PC-9 (cell line): Measurements from ENCODE around the gene GON7. TPM values are rescaled to one million over a fixed set of nuclear protein-coding genes. Genes with fewer than 3 reads are reported as not detected.
"Not testable (repeated sequence)": the region's sequence is repeated elsewhere in the genome, so short reads cannot be mapped to it uniquely, and the experiment has no call there.

Source experiments
- BruUV-seq: library from RNA; stranded (reverse); fragments of 400-500 nt; replicated peaks from 2 replicates; lab custom pipeline; 2021; lab: Mats Ljungman, UMichigan
- CTCF ChIA-PET: fragments of 300-600 bp; sonication (Branson Sonifier 250); formaldehyde crosslinking; loops from one replicate; lab custom pipeline; 2022; ENCODE audit warnings: antibody characterized with exemption; lab: Charles Lee
- POLR2A ChIA-PET: fragments of 300-600 bp; sonication (Branson Sonifier 250); formaldehyde crosslinking; loops from one replicate; lab custom pipeline; 2022; ENCODE audit warnings: antibody characterized with exemption; ENCODE audit not compliant: unreplicated experiment; lab: Charles Lee
- DNase-seq, 2 experiments: peaks; one replicate each; pipeline versions ENCODE4 v3.0.0 to v3.0.0-alpha.2; 2015 to 2022; ENCODE audit warnings: mixed read lengths in 1 of 2
- H2AFZ ChIP-seq: fragments of 200-600 bp; sonication (generic); 2 replicates; pipeline ENCODE4 v1.8.1; 2017; ENCODE audit warnings: antibody characterized with exemption
- H3F3A ChIP-seq: fragments of 200-600 bp; sonication (generic); 2 replicates; pipeline ENCODE4 v1.8.1; 2017; ENCODE audit warnings: antibody characterized with exemption, mild to moderate bottlenecking, low read depth; ENCODE audit not compliant: insufficient read depth
- H3K27ac ChIP-seq: fragments of 200-600 bp; sonication (generic); 2 replicates; pipeline ENCODE4 v1.6.1; 2016; ENCODE audit warnings: mixed run types
- H3K27me3 ChIP-seq: fragments of 200-600 bp; sonication (generic); 2 replicates; pipeline ENCODE4 v1.6.1; 2016; ENCODE audit warnings: low read depth, mixed run types; ENCODE audit not compliant: insufficient read depth
- H3K36me3 ChIP-seq: fragments of 200-600 bp; sonication (generic); 2 replicates; pipeline ENCODE4 v1.6.1; 2016; ENCODE audit warnings: low read depth, mixed run types
- H3K4me1 ChIP-seq: fragments of 200-600 bp; sonication (generic); replicated peaks from 2 replicates; pipeline ENCODE4 v1.6.1; 2016; ENCODE audit warnings: mixed run types; ENCODE audit not compliant: insufficient read depth
- H3K4me2 ChIP-seq: fragments of 200-600 bp; sonication (generic); 2 replicates; pipeline ENCODE4 v1.6.1; 2017; ENCODE audit warnings: mixed run types
- H3K4me3 ChIP-seq: fragments of 200-600 bp; sonication (generic); 2 replicates; pipeline ENCODE4 v1.6.1; 2016; ENCODE audit warnings: mixed run types
- H3K79me2 ChIP-seq: fragments of 200-600 bp; sonication (generic); 2 replicates; pipeline ENCODE4 v1.6.1; 2017; ENCODE audit warnings: low read depth, mixed run types
- H3K9me2 ChIP-seq: fragments of 200-600 bp; sonication (generic); 2 replicates; pipeline ENCODE4 v1.8.1; 2017; ENCODE audit warnings: mild to moderate bottlenecking; ENCODE audit not compliant: insufficient read depth
- H3K9me3 ChIP-seq: fragments of 200-600 bp; sonication (generic); 2 replicates; pipeline ENCODE4 v1.8.1; 2016; ENCODE audit warnings: low read depth; ENCODE audit not compliant: insufficient read depth
- H4K20me1 ChIP-seq: fragments of 200-600 bp; sonication (generic); 2 replicates; pipeline ENCODE4 v1.8.1; 2017; ENCODE audit not compliant: insufficient read depth
- EZH2 ChIP-seq: fragments of 200-600 bp; sonication (generic); IDR thresholded peaks from 2 replicates; pipeline ENCODE4 v1.8.0; 2017; ENCODE audit warnings: antibody characterized with exemption, low read depth
- intact Hi-C: fragments of 100-400 bp; cut with micrococcal nuclease; formaldehyde crosslinking; loops from one replicate; pipeline ENCODE4 v1.10.0; 2022; ENCODE audit not compliant: unreplicated experiment
- total RNA-seq: library from RNA; stranded (reverse); gene quantifications from 2 replicates; pipeline ENCODE4 v1.2.3, GENCODE V29; 2021
- TF ChIP-seq, protein P1 (sequence below): fragments of 200-600 bp; sonication (generic); conservative IDR thresholded peaks from 2 replicates; pipeline ENCODE4 v1.6.1; 2017; ENCODE audit warnings: mixed run types, antibody characterized with exemption, mild to moderate bottlenecking, moderate library complexity

GON7 gene
- total RNA-seq, 1 experiment from 2014 or later = 9.3 TPM

DNA sequence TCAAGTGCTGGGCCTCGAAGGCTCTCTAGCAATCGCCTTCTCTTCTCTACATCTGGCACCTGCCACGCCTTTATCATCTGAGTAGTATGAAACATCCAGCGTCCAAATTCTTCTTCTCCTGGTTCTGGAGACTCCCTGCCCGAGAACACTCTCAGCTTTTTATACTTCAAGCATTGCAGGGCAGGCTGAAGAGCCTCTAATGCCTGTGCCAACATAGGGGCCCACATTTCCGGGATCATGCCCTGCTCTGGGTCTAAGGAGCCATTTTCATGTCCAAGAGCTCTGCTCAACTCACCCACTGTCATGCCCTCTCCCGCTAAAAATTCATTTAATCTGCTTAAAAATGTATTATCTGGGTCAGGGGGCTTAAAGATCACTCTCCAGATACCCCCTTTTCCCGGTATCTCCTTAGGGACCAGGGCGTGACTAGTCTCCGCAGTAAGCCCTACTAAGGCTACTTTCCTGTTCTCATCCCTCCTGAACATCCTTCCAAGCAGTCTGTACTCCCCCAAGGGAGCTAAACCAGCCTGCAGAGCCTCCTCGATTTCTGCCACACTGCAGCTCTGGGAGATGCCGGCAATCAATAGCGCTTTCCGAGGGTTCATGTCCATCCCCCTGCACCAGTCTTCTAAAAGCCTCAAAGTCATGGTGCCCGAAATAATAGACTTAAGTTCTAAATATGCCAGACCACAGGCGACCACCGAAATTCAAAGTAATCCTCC lies 23.1 kb downstream of the GON7 start:
- H2AFZ ChIP-seq = peak overlapping the region; percentile 98
- peaks cover 12% of the 10 kb centered on the region; the same call in 1 of the 2 replicates for H4K20me1 ChIP-seq
- peaks cover 26% of the 10 kb centered on the region for H3K4me1 ChIP-seq
- no peaks in the 10 kb centered on the region for H3K9me3 ChIP-seq
- peak overlapping the region; percentile 96 for H3K4me3 ChIP-seq
- no peaks in the 10 kb centered on the region for H3K9me2 ChIP-seq
- TF ChIP-seq, protein P1, sequence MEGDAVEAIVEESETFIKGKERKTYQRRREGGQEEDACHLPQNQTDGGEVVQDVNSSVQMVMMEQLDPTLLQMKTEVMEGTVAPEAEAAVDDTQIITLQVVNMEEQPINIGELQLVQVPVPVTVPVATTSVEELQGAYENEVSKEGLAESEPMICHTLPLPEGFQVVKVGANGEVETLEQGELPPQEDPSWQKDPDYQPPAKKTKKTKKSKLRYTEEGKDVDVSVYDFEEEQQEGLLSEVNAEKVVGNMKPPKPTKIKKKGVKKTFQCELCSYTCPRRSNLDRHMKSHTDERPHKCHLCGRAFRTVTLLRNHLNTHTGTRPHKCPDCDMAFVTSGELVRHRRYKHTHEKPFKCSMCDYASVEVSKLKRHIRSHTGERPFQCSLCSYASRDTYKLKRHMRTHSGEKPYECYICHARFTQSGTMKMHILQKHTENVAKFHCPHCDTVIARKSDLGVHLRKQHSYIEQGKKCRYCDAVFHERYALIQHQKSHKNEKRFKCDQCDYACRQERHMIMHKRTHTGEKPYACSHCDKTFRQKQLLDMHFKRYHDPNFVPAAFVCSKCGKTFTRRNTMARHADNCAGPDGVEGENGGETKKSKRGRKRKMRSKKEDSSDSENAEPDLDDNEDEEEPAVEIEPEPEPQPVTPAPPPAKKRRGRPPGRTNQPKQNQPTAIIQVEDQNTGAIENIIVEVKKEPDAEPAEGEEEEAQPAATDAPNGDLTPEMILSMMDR = no peak
- no peak for TF ChIP-seq EZH2
- peaks cover 38% of the 10 kb centered on the region for H3K79me2 ChIP-seq
- ChIA-PET CTCF (no interaction called here), POLR2A (no interaction called here)
- intact Hi-C loops = loop anchor here (2.0 kb wide), 1 partner anchor 23 kb away; the partner anchor contains the start of genes GON7 and UBR7
- H3F3A ChIP-seq = peaks cover 16% of the 10 kb centered on the region
- peaks cover 10% of the 10 kb centered on the region; the same call in 1 of the 2 replicates for H3K36me3 ChIP-seq
- peak overlapping the region; percentile 100 for H3K4me2 ChIP-seq
- DNase-seq = no peak
- TSS peak; percentile 62 for BruUV-seq
- no peaks in the 10 kb centered on the region for H3K27me3 ChIP-seq
- H3K27ac ChIP-seq = no peak overlapping the region

GRCh38 chr14:93175492-93175891 lies 31.4 kb downstream of the GON7 start:
- intact Hi-C loops = no loop called here
- no peak for DNase-seq

DNA sequence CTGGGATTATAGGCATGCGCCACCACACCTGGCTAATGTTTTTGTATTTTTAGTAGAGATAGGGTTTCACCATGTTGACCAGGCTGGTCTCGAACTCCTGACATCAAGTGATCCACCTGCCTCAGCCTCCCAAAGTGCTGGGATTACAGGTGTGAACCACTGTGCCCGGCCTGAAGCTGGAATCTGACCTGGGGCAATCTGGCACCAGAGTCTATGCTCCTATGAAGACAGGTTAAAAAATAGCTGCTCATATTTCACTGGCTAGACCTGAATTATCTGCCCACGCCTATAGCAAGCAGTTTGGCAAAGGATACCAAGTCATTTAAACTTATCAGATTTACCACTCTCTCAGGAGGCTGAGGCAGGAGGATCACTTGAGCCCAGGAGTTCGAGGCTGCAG lies 32.1 kb downstream of the GON7 start:
- CTCF ChIA-PET, POLR2A ChIA-PET, H3K27me3 ChIP-seq: not testable (repeated sequence)

More at GRCh38 chr14:93175492-93175891, 31.4 kb downstream of the GON7 start:
- Histone ChIP-seq H3K79me2 (no peaks in the 10 kb centered on the region), H4K20me1 (no peaks in the 10 kb centered on the region), H3K9me2 (no peaks in the 10 kb centered on the region), H3K27me3 (no peaks in the 10 kb centered on the region), H3K36me3 (no peaks in the 10 kb centered on the region), H3F3A (peaks cover 18% of the 10 kb centered on the region), H3K4me1 (no peaks in the 10 kb centered on the region), H2AFZ (no peak overlapping the region), H3K9me3 (no peaks in the 10 kb centered on the region), H3K27ac (no peak overlapping the region), H3K4me2 (no peak overlapping the region), H3K4me3 (no peak overlapping the region)
- CTCF ChIA-PET = no interaction called here
- POLR2A ChIA-PET = no interaction called here
- BruUV-seq = no TSS peak
- no peak for TF ChIP-seq EZH2

GRCh38 chr14:93173943-93174395 lies 32.9 kb downstream of the GON7 start:
- ChIA-PET CTCF (no interaction called here), POLR2A (no interaction called here)
- BruUV-seq = no TSS peak
- Histone ChIP-seq H3K4me3 (no peak overlapping the region), H3K27ac (no peak overlapping the region), H3K36me3 (no peaks in the 10 kb centered on the region), H3K9me2 (no peaks in the 10 kb centered on the region), H3K4me1 (no peaks in the 10 kb centered on the region), H3F3A (peaks cover 18% of the 10 kb centered on the region), H3K79me2 (no peaks in the 10 kb centered on the region), H3K9me3 (no peaks in the 10 kb centered on the region), H3K4me2 (no peak overlapping the region), H3K27me3 (no peaks in the 10 kb centered on the region), H4K20me1 (no peaks in the 10 kb centered on the region), H2AFZ (no peak overlapping the region)
- DNase-seq = no peak
- TF ChIP-seq EZH2 = no peak
- TF ChIP-seq, protein P1 = no peak
- intact Hi-C loops = no loop called here

More for the DNA sequence above, 32.1 kb downstream of the GON7 start:
- DNase-seq = peak; percentile 22 to 77
- H2AFZ ChIP-seq, H3K27ac ChIP-seq, H3K4me3 ChIP-seq, H4K20me1 ChIP-seq, H3K9me2 ChIP-seq, H3K4me2 ChIP-seq, H3K4me1 ChIP-seq, H3K9me3 ChIP-seq, H3K79me2 ChIP-seq, H3K36me3 ChIP-seq, intact Hi-C loops, BruUV-seq: not testable (repeated sequence)
- peaks cover 18% of the 10 kb centered on the region for H3F3A ChIP-seq
